ENCODE data around the gene HIPK3.
"Not testable (repeated sequence)": the region's sequence is repeated elsewhere in the genome, so short reads cannot be mapped to it uniquely, and the experiment has no call there.

Gene HIPK3

DNA sequence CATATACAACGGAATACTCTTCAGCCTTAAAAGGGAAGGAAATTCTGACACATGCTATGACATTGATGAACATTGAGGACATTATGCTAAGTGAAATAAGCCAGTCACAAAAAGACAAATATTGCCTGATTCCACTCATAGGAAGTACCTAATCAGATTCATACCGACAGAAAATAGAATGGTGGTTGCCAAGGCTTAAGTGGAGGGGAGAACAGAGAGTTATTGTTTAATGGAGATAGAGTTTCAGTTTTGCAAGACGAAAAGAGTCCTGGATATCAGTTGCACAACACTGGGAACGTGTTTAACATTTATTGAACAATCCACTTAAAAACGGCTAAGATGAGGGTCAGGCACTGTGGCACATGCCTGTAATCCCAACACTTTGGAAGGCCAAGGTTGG lies 45.6 kb upstream of the HIPK3 start:
- no peak overlapping the region for H3K4me2 ChIP-seq (ENCODE audit: low read length)

DNA sequence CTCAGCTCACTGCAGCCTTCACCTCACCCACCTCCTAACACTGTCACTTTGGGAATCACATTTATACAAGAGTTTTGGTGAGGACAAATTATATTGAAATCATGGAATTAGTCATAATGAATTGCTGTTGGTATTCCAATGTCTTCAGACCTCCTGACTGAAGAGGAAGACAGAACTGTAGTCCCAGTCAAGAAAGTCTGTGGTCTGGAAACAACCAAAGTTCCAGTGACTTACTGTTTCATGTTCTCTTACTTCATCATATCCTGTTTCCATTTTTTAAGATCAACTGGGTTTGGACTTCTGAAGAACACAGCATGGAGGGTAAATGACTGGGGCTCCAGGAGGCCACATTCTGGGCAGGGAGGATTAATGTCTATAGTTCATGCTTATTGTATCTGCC lies 43.0 kb upstream of the HIPK3 start:
- Histone ChIP-seq H2AFZ (ENCODE audit: low read depth, low read length) (no peak overlapping the region), H3K9ac (ENCODE audit: low read length) (no peak overlapping the region), H3K4me2 (ENCODE audit: low read length) (no peak overlapping the region), H3K27ac (ENCODE audit: low read length) (no peak overlapping the region), H3K4me3 (ENCODE audit: low read length) (no peak overlapping the region), H3K36me3 (replicated peaks; ENCODE audit: low read depth, low read length) (no peaks in the 10 kb centered on the region), H3K79me2 (ENCODE audit: low read length) (no peaks in the 10 kb centered on the region), H3K27me3 (ENCODE audit: low read depth, low read length) (no peaks in the 10 kb centered on the region), H3K9me3 (ENCODE audit: insufficient read depth, low read length) (no peaks in the 10 kb centered on the region), H4K20me1 (ENCODE audit: insufficient read depth, low read length) (no peaks in the 10 kb centered on the region), H3K4me1 (ENCODE audit: low read length) (no peaks in the 10 kb centered on the region)
- TF ChIP-seq, protein P1, sequence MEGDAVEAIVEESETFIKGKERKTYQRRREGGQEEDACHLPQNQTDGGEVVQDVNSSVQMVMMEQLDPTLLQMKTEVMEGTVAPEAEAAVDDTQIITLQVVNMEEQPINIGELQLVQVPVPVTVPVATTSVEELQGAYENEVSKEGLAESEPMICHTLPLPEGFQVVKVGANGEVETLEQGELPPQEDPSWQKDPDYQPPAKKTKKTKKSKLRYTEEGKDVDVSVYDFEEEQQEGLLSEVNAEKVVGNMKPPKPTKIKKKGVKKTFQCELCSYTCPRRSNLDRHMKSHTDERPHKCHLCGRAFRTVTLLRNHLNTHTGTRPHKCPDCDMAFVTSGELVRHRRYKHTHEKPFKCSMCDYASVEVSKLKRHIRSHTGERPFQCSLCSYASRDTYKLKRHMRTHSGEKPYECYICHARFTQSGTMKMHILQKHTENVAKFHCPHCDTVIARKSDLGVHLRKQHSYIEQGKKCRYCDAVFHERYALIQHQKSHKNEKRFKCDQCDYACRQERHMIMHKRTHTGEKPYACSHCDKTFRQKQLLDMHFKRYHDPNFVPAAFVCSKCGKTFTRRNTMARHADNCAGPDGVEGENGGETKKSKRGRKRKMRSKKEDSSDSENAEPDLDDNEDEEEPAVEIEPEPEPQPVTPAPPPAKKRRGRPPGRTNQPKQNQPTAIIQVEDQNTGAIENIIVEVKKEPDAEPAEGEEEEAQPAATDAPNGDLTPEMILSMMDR (IDR thresholded peaks at IDR 0.05; ENCODE audit: low read depth, low read length) = no peak
- no peak for TF ChIP-seq EZH2phosphoT487 (IDR thresholded peaks at IDR 0.05; ENCODE audit: low read depth)

More for the DNA sequence above, 45.6 kb upstream of the HIPK3 start:
- Histone ChIP-seq H3K36me3 (replicated peaks; ENCODE audit: low read depth, low read length) (no peaks in the 10 kb centered on the region), H3K9ac (ENCODE audit: low read length) (no peak overlapping the region), H3K9me3 (ENCODE audit: insufficient read depth, low read length) (no peaks in the 10 kb centered on the region), H4K20me1 (ENCODE audit: insufficient read depth, low read length) (no peaks in the 10 kb centered on the region), H3K27me3 (ENCODE audit: low read depth, low read length) (no peaks in the 10 kb centered on the region), H3K27ac (ENCODE audit: low read length) (no peak overlapping the region), H2AFZ (ENCODE audit: low read depth, low read length) (no peak overlapping the region), H3K4me1 (ENCODE audit: low read length) (no peaks in the 10 kb centered on the region), H3K79me2 (ENCODE audit: low read length) (no peaks in the 10 kb centered on the region), H3K4me3 (ENCODE audit: low read length) (no peak overlapping the region)
- TF ChIP-seq, protein P1 (IDR thresholded peaks at IDR 0.05; ENCODE audit: low read depth, low read length) = no peak
- TF ChIP-seq EZH2phosphoT487 (IDR thresholded peaks at IDR 0.05; ENCODE audit: low read depth) = no peak

DNA sequence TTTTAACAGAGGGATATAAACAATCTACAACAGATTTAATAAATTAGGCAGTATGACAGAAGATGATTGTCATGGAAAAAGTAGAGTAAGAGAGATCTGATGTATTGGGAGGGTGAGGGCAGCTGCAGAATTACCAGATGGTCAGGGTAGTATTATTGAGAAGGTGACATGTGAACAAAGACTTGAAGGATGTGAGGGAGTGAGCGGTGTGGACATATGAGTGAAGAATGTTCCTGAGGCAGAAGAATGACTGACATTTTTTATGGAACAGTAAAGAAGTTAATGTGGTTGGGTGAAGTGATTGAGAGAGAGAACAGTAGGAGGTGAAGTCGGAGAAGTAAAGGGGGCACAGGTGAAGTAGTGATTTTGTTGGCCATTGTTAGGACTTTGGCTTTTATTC lies 42.4 kb upstream of the HIPK3 start:
- H3K4me2 ChIP-seq (ENCODE audit: low read length) = no peak overlapping the region
- H3K4me3 ChIP-seq (ENCODE audit: low read length) = no peak overlapping the region
- no peaks in the 10 kb centered on the region for H3K36me3 ChIP-seq (replicated peaks; ENCODE audit: low read depth, low read length)
- no peaks in the 10 kb centered on the region for H3K4me1 ChIP-seq (ENCODE audit: low read length)
- TF ChIP-seq, protein P1 (IDR thresholded peaks at IDR 0.05; ENCODE audit: low read depth, low read length) = no peak
- TF ChIP-seq EZH2phosphoT487 (IDR thresholded peaks at IDR 0.05; ENCODE audit: low read depth) = no peak
- no peaks in the 10 kb centered on the region for H4K20me1 ChIP-seq (ENCODE audit: insufficient read depth, low read length)
- H3K27ac ChIP-seq (ENCODE audit: low read length) = no peak overlapping the region
- H3K9me3 ChIP-seq (ENCODE audit: insufficient read depth, low read length) = no peaks in the 10 kb centered on the region
- no peak overlapping the region for H3K9ac ChIP-seq (ENCODE audit: low read length)
- H3K79me2 ChIP-seq (ENCODE audit: low read length) = no peaks in the 10 kb centered on the region
- no peaks in the 10 kb centered on the region for H3K27me3 ChIP-seq (ENCODE audit: low read depth, low read length)
- no peak overlapping the region for H2AFZ ChIP-seq (ENCODE audit: low read depth, low read length)

DNA sequence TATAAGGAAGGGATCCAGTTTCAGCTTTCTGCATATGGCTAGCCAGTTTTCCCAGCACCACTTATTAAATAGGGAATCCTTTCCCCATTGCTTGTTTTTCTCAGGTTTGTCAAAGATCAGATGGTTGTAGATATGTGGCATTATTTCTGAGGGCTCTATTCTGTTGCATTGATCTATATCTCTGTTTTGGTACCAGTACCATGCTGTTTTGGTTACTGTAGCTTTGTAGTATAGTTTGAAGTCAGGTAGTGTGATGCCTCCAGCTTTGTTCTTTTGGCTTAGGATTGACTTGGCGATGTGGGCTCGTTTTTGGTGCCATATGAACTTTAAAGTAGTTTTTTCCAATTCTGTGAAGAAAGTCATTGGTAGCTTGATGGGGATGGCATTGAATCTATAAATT lies 40.5 kb upstream of the HIPK3 start:
- not testable (repeated sequence) for H3K9ac ChIP-seq (ENCODE audit: low read length); H3K4me2 ChIP-seq (ENCODE audit: low read length); H3K9me3 ChIP-seq (ENCODE audit: insufficient read depth, low read length); H3K4me3 ChIP-seq (ENCODE audit: low read length); H3K36me3 ChIP-seq (replicated peaks; ENCODE audit: low read depth, low read length); H3K79me2 ChIP-seq (ENCODE audit: low read length); H2AFZ ChIP-seq (ENCODE audit: low read depth, low read length); H3K4me1 ChIP-seq (ENCODE audit: low read length); H4K20me1 ChIP-seq (ENCODE audit: insufficient read depth, low read length); H3K27ac ChIP-seq (ENCODE audit: low read length); H3K27me3 ChIP-seq (ENCODE audit: low read depth, low read length)

All from OCI-LY3 (cell line).